ENCODE data around the gene GIT2. TPM values are rescaled to one million over a fixed set of nuclear protein-coding genes. Genes with fewer than 3 reads are reported as not detected.
A peak's percentile ranks its signal among the peaks of the same experiment; 100 is the strongest.
"Not testable (repeated sequence)": the region's sequence is repeated elsewhere in the genome, so short reads cannot be mapped to it uniquely, and the experiment has no call there.

The GIT2 gene
- polyA plus RNA-seq, 1 donor: 54.5 TPM

GRCh38 chr12:109946913-109947312 lies 49.3 kb downstream of the GIT2 start:
- DNase-seq: no peak

- peak; percentile 41 for DNase-seq
These were observed 49.7 kb downstream of the GIT2 start for GRCh38 chr12:109946505-109946904.

GRCh38 chr12:109944561-109945359 lies 51.4 kb downstream of the GIT2 start:
- DNase-seq: peak; percentile 38

DNA sequence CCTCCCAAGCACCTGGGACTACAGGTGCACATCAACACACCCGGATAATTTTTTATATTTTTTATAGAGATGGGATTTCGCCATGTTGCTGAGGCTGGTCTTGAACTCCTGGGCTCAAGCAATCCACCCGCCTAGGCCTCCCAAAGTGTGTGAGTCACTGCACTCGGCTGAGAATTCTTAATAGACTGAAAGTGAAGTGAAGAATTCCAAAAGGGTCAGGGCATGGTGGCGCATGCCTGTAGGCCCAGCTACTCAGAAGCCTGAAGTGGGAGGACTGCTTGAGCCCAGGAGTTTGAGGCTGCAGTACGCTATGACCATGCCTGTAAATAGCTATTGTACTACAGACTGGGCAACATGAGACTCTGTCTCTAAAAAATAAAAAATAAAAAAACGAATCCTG lies 52.4 kb downstream of the GIT2 start:
- no peak for DNase-seq

DNA sequence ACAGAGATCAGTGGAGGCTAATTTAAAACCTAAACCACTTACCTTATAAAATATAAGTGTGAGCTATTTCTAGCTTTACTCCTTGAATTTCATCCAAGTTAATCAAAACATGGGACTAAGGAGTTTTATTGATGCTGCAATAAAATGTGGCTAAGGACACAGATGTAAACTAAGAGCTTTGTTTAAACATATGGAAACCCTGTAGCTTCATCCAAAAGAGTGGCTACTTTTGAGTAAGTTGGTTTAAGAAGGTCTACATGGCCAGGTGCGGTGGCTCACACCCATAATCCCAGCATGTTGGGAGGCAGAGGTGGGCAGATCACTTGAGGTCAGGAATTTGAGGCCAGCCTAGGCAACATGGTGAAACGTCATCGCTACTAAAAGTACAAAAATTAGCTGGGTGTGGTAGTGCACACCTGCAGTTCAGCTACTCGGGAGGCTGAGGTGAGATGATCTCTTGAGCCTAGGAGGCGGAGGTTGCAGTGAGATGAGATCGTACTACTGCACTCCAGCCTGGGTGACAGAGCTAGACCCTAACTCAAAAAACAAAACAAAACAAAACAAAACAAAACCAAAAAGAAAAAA lies 55.7 kb downstream of the GIT2 start:
- no peak for DNase-seq

DNA sequence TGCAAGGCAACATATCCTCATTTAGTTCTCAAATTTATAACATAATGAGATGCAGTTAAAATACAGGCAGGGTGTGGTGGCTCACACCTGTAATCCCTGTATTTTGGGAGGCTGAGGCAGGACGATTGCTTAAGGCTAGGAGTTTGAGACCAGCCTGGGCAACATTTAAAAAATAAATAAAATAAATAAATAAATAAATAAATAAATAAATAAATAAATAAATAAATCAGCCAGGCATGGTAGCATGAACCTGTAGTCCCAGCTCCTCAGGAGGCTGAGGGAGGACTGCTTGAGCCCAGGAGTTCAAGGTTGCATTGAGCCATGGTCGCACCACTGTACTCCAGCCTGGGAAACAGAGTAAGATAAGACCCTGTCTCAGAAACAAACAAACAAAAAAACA lies 56.7 kb downstream of the GIT2 start:
- no peak for DNase-seq

DNA sequence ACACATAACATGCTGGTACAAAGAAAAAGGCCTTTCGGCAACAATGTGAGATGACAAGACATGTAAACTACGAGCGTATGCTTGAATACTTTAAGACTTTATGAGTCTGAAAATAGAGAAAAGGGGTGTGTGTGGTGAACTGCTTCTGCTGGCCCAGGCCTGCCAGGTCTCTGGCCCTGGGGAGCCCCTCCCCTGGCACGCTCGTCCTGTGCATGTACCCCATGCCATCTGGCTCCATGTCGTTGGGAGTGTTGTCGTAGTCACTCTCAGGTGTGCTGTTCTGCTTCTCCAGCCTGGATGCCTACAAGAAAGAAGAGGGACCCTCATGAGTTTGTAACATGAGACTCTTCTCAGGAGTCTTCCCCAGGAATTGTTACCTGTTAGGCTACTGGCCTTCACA lies 57.2 kb downstream of the GIT2 start:
- DNase-seq: no peak

DNA sequence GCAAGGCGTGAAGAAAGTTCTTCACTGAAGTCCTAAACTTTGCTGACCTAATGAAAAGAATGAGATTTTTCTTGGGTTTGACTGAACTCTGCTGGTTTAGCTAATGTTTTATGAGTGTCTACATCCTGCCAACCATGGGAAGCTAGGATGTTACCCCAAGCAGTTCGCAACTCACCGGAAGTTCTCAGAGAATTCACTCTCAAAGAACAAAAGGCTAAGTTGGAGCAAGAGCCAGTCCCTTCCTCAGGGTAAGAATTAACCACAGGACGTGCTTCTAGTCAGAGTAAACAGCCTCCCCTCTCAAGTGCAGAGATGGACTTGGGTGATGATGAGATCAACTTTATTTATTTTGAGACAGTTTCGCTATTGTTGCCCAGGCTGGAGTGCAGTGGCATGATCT lies 58.8 kb downstream of the GIT2 start:
- no peak for DNase-seq

GRCh38 chr12:109934026-109934425 lies 62.1 kb downstream of the GIT2 start:
- DNase-seq: no peak

DNA sequence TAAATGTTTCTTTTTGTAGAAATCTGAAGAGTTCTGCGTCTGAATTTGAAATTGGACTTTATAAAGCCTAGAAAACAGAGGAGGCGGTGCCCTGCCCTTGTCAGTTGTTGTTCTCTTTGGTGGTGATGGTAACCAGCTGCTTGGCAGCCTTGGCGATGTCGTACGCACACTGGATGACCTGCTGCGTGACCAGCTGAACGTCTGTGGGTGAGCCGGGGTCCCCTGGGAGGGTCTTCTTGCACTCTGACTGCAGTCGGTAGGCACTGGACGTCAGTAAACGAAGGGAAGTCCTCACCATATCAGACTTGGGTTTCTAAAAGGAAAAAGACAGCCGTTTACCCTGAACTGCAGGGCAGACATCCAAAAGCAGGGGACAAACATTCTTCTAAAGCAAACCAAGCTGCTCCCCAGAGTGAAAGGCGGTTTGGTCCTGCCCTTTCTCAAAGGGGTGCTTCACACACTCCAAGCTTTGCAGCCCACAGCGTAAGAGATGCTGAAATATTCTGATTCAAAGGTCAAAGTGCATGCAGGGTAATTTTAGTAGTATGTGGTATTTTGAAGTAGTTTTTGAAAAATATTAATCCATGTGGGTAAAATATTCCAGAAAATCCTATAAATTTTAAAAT lies 63.2 kb downstream of the GIT2 start:
- DNase-seq: no peak

DNA sequence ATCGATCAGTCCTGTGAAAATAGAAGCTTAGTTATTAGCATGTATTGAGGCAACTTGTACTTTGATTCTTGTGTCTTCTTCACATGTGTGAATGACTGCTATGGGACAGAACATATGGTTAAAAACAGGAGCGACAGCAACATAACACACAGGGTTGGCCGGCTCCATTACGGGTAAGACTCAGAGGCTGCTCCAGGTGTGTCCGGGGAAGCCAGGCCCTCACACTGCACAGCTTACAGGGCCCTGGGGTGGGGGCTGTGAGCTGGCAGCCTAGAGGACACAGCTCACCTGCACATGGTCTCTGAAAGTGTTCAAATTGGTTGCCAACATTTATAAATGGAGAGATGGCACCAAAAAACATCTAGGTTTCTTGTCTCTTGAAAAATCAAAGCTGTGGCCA lies 65.0 kb downstream of the GIT2 start:
- no peak for DNase-seq

- DNase-seq: no peak
These were observed 66.0 kb downstream of the GIT2 start for GRCh38 chr12:109930028-109930800.

- DNase-seq: not testable (repeated sequence)
These were observed 66.8 kb downstream of the GIT2 start for GRCh38 chr12:109929326-109929725.

- no peak for DNase-seq
These were observed 68.0 kb downstream of the GIT2 start for GRCh38 chr12:109928058-109928656.

DNA sequence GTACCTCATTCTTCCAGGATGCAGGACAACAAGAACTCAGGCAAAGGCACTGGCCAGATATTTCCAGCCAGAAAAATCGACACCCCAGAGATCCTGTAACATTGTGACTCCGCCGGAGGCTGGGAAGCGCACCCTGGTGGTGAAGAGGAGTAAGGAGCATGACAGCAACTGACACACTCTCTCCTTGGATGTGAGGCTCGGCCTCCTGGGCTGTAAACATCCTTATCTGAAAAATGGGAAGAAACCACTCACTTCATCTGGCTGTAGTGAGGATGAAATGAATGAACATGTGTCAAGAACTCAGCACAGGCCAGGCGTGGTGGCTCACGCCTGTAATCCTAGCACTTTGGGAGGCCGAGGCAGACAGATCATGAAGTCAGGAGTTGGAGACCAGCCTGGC lies 68.5 kb downstream of the GIT2 start:
- DNase-seq: no peak

GRCh38 chr12:109926488-109927210 lies 69.5 kb downstream of the GIT2 start:
- no peak for DNase-seq

DNA sequence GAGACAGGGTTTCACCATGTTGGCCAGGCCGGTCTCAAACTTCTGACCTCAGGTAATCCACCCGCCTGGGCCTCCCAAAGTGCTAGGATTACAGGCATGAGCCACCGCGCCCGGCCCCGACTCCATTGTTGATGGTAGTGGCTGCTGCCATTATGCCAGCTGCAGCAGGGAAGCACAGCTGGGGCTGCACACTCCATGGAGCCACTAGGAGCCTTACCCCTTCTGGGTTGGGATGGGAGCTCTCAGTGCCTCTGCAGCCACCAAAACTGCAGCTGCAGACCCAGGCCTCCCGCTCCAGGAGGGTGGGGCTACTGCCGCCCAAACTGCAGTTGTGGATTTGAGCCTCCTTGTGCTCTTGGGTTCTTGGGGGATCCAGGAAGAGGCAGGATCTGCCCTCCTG lies 70.2 kb downstream of the GIT2 start:
- DNase-seq: no peak

GRCh38 chr12:109925185-109925840 lies 70.9 kb downstream of the GIT2 start:
- peak; percentile 53 for DNase-seq

- no peak for DNase-seq
These were observed 72.5 kb downstream of the GIT2 start for GRCh38 chr12:109923481-109924245.

- DNase-seq: no peak
These were observed 73.1 kb downstream of the GIT2 start for GRCh38 chr12:109923038-109923437.
